ENCODE measurements around the gene PTTG2.

- no peak for TF ChIP-seq POLR2AphosphoS5 (IDR thresholded peaks at IDR 0.05)
- TF ChIP-seq CTCF (IDR thresholded peaks at IDR 0.05): no peak
- no peak for TF ChIP-seq POLR2A (IDR thresholded peaks at IDR 0.05)
Observed at GRCh38 chr4:37936889-37937498, 23.2 kb upstream of the PTTG2 start.
